ENCODE data around the gene RTN4R.
"Not testable (repeated sequence)": the region's sequence is repeated elsewhere in the genome, so short reads cannot be mapped to it uniquely, and the experiment has no call there.

Gene RTN4R

DNA sequence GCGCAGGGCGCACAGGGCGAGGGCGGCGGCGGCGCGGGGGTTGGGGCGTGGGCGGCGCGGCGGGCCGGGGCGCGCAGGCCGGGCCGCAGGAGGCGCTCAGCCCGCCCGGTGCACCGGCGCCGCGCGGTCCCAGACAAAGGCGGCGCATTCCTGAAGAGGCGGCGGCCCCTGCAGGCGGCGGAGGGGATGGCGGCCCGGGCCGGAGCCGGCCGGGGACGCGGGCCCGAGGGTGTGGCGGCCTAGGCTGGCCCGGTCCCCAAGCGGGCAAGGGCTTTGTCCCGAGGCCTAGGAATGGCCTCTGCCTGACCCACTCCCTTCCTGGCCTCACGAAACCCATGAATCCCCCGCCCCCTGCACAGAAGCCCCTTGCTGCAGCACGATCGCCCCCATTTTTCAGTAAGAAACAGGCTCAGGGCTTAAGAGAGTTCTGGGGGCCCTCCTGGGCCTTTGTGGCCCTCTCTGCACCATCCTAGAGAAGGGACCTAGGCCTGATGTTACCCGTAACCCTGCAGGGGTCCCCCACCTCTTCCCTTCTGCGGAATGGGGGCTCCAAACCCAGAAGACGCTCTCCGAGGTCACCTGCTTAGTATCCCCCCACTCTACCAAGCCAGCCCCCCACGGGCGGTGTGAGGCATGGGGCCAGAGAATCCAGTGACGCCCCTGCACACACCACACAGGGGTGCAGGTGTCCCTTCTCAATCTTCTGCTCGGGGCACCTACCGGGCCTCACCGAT, at the start of gene RTN4R:
RTN4R (minus strand) TSS at position 40 of the 734 bp plus-strand sequence. CDS start 226 bp downstream, outside the sequence.
- no peak for DNase-seq

DNA sequence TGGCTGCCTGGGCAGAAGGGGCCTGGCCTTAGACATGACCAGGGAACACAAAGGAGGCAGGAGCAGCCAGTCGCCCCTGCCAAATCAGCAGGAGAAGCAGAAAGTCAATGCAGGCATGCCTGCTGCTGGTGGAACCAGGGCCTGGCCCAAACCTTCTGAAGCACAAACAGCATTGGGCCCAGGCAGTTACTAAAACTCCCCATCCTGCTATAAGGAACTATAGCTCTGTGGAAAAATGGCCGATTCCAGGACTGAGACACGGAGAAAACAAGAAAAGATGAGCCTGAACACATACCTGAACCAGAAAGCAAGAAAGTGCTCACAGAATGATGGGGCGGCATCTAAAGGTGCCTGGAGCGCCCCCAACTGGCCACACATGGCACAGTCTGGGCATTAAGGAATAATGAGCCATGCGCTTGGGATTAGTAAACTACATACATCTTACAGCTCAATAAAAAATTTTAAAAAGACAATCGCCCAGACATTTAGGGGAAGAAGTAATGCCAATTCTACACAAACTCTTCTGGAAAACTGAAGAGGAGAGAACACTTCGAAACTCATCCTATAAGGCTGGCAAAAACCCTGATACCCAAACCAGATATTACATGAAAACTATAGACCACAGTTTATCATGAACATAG, 49.4 kb upstream of the RTN4R start:
- not testable (repeated sequence) for DNase-seq

DNA sequence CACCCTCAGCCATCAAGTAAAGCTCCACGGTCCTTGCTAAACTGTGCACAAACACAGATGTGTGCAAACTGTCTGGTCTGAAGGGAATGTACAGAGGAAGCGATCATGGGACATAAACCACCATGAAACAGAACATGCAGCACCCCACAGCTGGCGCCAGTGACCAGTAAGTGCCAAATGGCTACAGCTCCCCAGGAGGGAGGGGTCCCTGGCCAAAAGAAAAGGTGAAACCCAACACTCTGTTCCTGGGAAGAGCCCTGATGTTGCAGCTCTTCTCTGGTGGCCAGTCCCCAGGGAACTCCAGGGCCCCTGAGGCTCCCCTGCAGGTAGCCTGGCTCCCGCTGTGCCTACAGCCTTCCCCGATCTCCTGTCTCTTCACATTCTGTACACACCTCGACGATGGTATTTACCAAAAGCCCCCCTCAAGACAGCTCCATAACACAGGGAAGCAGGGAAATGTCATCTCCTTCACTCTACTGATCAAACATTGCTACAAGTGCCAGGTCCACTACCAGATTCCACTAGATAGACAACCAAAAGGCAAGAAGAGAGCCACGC, 48.8 kb upstream of the RTN4R start:
- DNase-seq: no peak

DNA sequence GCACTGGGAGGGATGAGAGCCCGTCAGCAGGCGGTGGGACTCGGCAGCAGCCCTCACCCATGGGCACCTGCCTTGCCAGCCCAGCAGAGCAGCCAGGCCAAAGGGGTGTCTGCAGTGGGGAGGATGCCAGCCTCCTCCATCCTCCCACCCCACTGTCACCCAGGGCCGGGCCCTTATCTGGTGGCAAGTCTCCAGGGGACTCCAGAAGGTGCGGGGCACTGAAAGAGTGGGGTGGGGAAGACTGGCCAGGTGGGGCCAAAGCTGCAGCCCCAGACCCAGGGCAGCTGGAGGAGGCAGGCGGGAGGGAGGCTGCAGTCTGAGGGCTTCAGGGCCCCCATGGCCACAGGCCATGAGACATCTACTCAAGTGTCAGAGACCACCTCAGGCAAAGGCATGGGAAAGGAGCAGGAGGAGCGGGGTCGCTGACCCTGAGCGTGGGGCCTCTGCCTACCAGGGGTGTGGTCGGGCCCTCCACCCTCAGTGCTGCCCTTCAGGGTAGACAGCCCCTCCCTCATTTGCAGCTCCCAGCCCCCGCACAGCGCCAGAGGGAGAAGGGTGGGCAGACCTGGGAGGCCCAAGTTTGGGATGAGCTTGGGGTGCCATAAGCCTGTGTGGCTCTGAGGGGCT, 48.2 kb upstream of the RTN4R start:
- DNase-seq: no peak

DNA sequence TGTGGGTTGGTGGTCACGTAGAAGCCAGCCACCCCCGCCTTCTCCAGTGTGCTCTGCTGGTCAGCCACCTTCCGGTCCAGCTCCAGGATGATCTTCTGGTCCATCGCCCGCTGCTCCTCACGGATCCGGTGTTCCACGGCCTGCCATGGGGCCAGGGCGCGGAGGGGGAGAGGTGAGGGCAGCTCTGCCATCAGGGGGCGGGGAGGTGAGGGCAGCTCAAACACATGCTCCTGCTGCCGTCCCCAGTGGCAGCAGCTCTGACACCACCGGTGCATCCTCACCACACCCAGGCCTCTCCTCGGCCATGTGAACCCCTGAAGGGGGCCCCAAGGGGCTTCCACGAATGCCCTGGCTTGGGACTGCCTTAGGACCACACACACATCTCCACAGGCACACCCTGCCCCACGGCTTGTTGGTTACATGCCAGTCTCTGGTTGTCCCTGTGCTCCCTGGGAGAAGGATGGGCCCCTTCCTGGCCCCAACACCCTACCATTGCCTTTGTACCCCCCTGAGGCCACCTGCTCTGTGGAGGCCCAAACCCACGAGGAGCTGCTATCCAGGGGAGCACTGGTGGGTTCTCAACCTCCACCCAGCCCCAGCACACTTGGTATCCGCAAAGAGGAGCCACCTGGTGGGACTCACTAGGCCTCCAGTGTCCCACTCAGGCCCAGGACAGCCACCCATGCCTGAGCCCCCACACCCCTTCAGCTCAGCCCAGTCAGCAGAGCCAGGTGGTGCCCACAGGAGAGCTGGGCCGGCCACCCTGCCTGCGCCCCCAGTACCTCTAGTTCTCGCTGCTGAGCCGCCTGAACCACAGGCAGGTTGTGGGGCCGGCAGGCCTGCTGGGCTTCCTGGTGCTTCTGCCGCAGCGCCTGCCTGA, 47.5 kb upstream of the RTN4R start:
- no peak for DNase-seq

DNA sequence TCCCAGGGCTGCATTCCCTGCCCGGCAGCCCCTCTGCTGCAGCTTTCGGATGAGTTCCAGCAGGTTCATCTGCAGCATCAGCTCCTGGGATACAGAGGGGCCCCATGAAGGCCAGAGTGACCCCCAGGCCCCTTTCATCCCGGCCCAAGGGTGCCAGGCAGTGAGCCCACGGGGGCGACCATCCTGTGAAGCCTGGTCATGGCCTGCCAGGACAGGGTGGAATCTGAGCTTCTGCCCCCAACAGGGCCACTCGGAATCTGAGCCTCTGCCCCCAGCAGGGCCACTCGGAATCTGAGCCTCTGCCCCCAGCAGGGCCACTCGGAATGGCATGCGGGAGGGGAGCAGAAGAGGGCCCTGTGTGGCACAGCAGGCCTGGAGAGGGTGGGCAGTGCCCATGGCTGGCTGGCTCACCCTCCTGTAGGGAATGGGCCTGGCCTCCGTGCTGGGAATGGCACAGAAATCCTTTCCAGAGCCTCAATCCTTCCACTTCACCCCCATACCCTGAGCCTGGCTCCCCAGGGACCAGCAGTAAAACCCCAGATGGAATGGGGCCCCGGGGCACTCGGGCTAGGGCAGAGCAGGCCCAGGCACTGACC, 46.7 kb upstream of the RTN4R start:
- not testable (repeated sequence) for DNase-seq

DNA sequence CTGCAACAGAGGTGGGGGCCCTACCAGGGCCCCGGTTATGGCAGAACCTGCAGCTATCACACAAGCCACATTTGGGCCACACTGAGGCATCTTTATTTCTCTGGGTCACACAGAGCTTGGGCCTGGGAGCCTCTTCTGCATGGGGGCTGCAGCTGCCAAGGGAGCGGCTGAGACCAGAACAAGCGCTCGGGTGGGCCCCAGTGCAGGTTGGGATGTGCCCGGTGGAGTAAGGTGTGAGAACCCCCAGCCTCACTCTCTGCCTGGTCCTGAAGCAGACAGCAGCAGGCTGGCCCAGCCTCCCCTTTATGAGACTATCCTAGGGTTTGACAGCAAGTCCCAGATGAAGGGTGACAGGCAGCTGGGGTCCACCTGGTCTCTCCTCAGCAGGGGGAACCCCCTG, 46.1 kb upstream of the RTN4R start:
- not testable (repeated sequence) for DNase-seq

DNA sequence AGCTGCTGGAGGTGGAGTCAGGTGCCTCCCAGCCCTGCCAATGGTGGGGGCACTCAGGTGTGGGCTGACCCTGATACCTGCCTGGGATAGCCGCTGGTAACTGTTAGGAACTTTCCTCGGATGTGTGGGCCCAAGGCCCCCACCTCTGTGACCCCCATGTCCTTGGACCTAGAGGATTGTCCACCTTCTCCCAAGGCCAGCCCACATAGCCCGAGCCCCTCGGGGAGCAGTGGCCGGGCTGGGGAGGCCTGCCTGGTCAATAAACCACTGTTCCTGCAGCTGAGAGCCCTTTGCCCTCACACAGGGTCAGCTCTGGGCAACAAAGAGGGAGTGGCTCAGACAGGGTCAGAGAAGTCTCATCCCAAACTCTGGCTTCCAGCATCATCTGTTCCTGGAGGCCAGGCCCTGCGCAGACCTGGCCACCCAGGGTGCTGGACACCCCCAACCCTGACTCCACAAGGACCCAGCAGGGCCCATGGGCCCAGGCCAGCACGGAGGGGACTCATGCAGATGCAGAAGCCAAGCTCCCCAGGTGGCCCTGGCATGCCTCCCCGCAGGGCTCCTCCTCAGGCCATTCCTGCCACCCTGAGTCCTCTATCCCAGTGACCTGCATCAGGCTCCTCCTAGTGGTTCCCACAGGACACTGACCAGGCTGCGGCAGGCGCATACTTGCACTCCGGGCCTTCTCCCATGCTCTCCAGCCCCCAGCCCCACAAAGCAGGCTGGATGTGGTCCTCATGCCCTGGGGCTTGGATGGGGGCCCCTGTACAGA, 45.4 kb upstream of the RTN4R start:
- DNase-seq: not testable (repeated sequence)

DNA sequence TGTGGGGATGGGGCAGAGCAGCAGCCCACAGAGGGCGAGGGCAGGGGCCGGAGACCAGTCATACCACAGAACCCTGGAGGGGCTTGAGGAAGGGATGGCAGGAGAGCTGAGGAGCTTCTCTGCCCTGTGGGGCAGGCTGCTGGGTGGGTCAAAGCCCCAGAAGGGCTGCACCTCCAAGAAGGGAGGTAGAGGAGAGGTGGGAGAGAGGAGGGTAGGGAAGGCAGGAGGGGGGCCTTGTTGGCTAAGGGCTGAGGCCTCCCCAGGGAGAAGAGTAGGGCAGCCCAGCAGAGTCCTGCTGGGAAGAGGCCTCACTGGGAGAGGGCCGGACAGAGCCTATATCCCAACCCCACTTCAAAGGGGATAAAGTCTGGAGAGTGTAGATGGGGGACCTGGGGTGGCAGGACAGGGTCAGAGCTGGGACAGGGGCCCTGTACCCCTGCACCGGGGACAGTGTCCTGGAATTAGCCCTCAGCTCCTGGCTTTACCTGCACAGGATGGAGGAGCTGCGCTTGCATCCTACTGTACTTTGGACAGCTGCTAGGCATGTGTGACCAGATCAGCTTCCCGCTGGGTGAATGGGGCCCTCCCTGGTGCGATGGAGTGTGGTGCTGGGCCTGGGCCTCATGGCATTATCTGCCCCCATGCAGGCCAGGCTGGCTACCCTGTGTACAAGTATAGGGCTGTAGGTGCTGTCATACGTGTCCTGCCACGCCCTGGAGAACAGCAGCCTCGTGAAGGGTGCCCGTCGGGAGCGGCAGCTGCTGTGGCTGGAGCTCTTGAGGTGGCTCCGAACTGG, 44.5 kb upstream of the RTN4R start:
- no peak for DNase-seq

DNA sequence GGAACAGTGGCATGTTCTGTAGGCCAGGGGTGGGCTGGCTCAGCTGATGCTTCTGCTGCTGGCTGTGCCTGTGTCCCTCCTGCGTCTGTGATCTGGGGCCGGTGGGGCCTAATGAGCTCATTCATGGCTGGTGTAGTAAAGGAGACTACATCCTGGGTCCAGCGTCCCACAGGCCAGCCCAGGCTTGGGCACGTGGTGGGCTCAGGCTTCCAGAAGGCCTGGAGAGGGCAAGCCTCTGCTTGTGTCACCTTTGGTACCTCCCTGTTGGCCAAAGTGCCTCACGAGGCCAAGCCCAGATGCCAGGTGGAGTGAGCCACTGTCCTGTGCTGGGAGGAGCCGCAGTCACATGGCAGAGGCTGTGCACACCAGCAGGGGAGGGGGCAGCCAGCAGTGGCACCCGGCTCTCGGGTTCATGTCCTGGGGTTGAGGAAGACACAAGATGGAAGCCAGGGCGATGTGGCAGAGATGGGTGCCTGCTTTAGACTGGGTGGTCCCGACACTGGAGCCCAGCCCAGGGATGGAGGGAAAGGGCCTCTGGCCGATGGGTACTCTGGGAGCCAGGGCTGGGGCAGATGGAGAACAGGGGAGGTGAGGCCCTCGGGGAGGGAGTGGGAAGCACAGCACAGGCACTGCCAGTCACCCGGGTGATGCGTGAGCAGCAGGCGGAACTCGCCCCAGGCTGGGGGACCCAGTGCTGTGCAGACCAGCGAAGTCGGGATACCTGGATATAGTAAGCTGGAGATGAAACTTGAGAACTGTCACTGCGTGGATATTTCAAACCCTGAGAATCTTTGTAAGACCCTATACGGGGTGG, 43.3 kb upstream of the RTN4R start:
- DNase-seq: not testable (repeated sequence)

DNA sequence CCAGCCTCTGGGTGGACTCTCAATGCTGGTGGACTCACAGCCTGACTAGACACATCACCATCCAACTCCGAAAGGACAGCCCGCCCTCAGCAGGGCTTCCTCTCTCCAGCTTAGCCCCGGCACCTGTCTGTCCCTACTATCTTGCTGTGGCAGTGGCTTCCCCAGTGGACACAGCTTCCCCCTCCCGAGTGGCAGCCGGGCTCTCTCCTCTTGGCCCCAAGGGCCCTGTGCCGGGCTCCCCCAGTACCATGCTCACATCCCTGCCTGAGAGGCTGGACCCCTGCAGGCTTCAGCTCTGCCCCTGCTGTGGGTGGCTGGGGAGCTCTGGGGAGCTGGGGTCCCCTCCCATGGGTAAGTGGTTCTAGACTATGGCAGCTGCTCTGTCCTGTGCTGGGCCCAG, 42.7 kb upstream of the RTN4R start:
- not testable (repeated sequence) for DNase-seq

DNA sequence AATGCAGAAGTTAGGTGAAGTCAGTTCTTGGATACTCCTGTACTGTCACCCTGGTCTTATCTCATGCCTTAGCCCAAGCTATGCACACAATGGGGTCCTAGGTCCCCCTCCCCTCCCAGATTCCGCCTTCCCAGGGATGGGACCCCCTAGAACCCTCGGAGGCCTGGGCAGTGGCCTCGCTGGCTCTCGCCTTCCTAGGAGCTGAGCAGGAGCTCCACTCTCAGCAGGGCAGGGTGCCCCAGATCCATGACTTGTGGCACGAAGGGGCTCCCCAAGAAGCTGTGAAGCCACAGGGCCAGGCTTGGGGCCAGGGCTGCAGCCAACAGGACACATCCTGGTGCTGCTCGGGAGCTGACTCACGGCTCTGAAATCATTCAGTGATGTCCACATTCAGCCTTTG, 42.1 kb upstream of the RTN4R start:
- not testable (repeated sequence) for DNase-seq

DNA sequence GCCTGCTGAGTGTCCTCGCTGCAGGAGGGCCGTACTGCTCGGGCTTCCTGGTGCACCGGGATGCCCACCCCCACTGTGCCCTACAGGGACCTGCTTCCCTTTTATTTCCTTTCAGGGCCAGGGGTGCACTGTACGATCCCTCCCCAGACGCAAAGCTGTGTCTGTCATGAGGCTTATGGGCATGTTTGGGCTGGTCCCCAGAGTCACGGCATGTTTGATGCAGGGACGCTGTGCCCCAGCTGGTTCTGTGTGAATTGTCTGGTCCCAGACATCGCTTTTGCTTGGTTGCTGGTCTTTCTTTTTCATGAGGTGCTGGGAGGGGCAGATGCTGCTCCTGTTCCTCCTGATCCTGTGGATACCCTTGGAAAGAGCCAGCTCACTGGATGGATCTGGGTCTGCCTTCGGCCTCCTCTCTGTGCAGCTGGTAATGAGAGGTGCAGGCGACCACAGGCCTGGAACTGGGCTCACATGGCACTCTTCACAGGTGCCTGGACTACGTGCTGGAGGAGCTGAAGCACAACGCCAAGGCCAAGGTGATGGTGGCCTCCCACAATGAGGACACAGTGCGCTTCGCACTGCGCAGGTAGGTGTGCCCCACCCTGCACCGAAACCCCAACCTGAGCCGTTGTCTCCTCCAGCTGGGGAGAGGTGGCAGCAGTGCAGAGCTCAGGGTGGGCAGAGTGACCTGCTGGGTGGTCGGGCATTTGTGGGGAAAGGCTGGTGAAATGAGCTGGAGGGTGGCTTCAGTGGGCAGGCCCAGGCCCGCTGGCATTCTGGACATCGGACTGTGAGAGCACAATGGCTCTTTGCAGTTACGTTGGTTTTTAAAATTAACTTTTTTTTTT, 40.9 kb upstream of the RTN4R start:
- DNase-seq: not testable (repeated sequence)

DNA sequence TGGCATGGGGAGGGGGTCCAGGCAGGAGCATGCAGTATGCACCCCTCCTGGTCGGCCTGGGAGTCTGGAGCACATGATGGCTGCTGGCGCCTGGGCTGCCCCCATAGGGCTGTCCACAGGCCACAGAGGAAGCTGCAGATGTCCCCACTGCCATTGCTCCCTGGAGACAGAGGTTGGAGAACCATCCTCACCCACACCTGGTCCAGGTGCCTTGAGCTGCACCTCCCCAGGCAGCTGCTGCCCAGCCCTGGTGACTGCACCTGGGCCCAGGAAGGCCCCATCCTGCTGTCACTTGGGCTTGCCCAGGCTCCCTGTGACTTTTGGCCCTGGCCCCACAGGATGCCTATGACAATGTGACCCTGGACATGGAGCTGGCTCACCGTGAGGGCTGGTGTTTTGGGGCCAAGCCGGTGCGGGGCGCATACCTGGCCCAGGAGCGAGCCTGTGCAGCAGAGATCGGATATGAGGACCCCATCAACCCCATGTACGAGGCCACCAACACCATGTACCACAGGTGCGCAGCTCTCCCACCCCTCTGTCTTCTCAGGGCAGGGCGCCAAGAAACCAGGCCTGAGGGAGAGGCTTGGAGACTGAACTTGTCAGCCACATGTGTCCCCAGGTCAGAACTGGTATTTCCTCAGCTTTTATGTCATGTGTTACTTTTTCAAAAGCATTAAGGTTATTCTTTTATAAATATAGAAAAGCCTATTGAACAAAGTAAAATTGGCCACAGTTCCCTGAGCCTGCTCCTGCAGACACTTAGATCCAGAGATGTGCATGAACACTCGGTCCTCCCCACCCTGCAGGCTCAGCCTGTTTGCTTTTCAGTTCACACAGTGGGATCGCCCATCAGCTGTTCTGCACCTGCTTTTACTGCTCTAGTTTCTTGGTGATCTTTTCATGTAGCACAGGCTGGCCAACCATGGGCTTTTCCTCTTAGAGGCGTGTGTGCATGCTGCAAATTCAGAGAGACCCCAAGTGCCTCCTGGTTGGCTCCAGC, 39.6 kb upstream of the RTN4R start:
- DNase-seq: not testable (repeated sequence)

DNA sequence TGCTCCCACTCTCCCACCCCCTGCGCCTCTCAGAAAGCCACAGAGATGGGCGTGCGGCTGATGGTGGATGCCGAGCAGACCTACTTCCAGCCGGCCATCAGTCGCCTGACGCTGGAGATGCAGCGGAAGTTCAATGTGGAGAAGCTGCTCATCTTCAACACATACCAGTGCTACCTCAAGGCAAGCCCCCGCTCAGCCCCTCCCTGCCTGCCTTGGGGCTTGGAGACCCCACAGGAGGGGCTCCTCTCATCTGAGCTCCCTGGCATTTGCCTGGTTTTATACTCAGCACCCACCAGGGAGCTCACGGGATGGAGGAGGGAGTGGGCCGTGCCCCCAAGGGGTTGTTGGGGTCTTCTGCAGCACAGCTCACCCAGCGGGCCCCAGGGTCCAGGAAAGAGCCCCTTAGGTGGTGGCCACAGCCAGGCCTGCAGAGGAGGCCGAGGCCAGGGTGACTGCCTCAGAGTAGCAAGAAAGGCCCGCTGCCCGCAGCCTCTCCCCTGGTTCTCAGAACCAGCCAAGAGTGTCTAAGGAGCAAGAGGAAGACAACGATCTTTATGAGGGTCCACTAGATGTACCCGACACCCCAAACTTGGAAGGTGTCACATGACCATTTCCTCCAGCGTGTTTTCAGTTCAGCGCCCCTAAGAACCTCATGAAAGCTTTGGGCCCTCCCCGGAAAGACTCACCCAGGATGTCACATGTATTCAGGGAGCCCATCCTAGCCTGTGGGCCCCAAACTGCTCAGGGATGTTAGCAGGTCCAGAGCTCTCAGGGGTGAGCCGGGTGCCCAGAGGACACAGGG, 38.7 kb upstream of the RTN4R start:
- DNase-seq: not testable (repeated sequence)

DNA sequence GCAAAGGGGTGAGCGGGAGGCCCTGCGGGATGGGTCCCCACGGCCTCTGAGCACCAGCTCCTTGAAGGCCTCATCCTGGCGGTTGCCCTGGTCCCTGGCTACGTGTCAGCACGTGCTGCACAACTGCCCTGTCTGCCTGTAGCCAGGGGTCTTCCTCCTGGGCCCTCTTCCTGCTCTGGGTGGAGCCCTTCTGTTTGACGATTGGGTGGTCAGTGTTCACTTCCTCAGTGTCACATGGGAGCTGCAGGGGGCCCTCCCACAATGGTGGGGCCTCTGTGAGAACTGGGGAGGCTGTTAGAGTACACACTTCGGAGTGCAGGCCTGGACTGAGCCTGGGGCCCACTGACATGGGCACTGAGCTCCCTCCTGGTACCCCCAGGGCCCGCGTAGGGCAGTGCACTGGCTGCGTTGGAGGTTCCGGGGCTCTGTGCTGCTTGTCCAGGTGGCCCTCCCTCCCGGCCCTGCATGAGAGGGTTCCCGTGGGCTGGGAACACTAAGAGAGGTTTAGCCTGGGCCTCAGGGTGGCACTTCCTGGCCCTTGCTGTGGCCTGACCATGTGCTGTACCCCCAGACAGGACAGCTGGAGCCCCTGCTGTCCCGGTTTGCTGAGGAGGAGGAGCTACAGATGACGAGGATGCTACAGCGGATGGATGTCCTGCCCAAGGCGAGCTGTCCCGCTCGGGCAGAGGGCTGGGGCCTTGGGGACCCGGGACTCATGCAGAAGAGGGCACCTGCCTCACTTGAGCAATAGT, 38.0 kb upstream of the RTN4R start:
- no peak for DNase-seq
